ENCODE data around the gene PCMT1.
A peak's percentile ranks its signal among the peaks of the same experiment; 100 is the strongest.
"Not testable (repeated sequence)": the region's sequence is repeated elsewhere in the genome, so short reads cannot be mapped to it uniquely, and the experiment has no call there.

The PCMT1 gene

GRCh38 chr6:149823013-149823412 is 73.5 kb downstream of the PCMT1 start:
- no peak for DNase-seq

- DNase-seq, result no peak
Observed at GRCh38 chr6:149825292-149825691, 75.8 kb downstream of the PCMT1 start.

GRCh38 chr6:149830731-149831307 is 81.3 kb downstream of the PCMT1 start:
- DNase-seq, result no peak

- DNase-seq, result no peak
Observed at GRCh38 chr6:149831308-149831820, 81.8 kb downstream of the PCMT1 start.

- DNase-seq, result no peak
Observed at GRCh38 chr6:149833651-149834050, 84.1 kb downstream of the PCMT1 start.

GRCh38 chr6:149834513-149835481 is 85.3 kb downstream of the PCMT1 start:
- DNase-seq, result peak; percentile 73 to 81 (median 73)

GRCh38 chr6:149840345-149841075 is 91.0 kb downstream of the PCMT1 start:
- DNase-seq, result peak; percentile 47 to 67 (median 48)

- no peak for DNase-seq
Observed at GRCh38 chr6:149842331-149842730, 92.8 kb downstream of the PCMT1 start.

GRCh38 chr6:149843051-149843633 is 93.6 kb downstream of the PCMT1 start:
- DNase-seq, result no peak

- DNase-seq, result not testable (repeated sequence)
Observed at GRCh38 chr6:149844036-149844435, 94.5 kb downstream of the PCMT1 start.

GRCh38 chr6:149844480-149844879 is 94.9 kb downstream of the PCMT1 start:
- no peak for DNase-seq

GRCh38 chr6:149845549-149845948 is 96.0 kb downstream of the PCMT1 start:
- DNase-seq, result no peak

GRCh38 chr6:149846321-149846720 is 96.8 kb downstream of the PCMT1 start:
- DNase-seq, result no peak

- DNase-seq, result no peak
Observed at GRCh38 chr6:149847939-149848267, 98.4 kb downstream of the PCMT1 start.

GRCh38 chr6:149848343-149848742 is 98.8 kb downstream of the PCMT1 start:
- not testable (repeated sequence) for DNase-seq

- DNase-seq, result peak in 1 of 3 donors; percentile 36
Observed at GRCh38 chr6:149851461-149852110, 102.0 kb downstream of the PCMT1 start.

- DNase-seq, result peak; percentile 83 to 93 (median 88)
Observed at GRCh38 chr6:149852180-149852579, 102.6 kb downstream of the PCMT1 start.

- no peak for DNase-seq
Observed at GRCh38 chr6:149852881-149853280, 103.3 kb downstream of the PCMT1 start.

- DNase-seq, result not testable (repeated sequence)
Observed at GRCh38 chr6:149854017-149854416, 104.5 kb downstream of the PCMT1 start.

- no peak for DNase-seq
Observed at GRCh38 chr6:149854532-149854931, 105.0 kb downstream of the PCMT1 start.

- DNase-seq, result no peak
Observed at GRCh38 chr6:149855040-149855654, 105.6 kb downstream of the PCMT1 start.

- no peak for DNase-seq
Observed at GRCh38 chr6:149855741-149856140, 106.2 kb downstream of the PCMT1 start.

Data from suppressor macrophage treated with lipopolysaccharide for 1 hour (primary cell).